Prostate gland (tissue), 2 donors: ENCODE data around the gene CDV3.

Experiments used
- CTCF ChIP-seq, 4 experiments: fragments of 200-600 bp in 2 of 4; fragments of 450-650 bp in 2 of 4; sonication (generic) in 2 of 4; IDR thresholded peaks; 1 replicate in 3 of 4; 2 replicates in 1 of 4; pipeline ENCODE4 v1.5.1; 2016 to 2019; ENCODE audit warnings: antibody characterized with exemption in 4 of 4, mild to moderate bottlenecking in 2 of 4, moderate library complexity in 2 of 4
- POLR2A ChIP-seq: fragments of 450-650 bp; IDR thresholded peaks from one replicate; pipeline ENCODE4 v1.6.1; 2016; ENCODE audit warnings: antibody characterized with exemption, mild to moderate bottlenecking

- TF ChIP-seq POLR2A: no peak
- TF ChIP-seq CTCF (IDR thresholded peaks at IDR 0.05): no peak
Measured at GRCh38 chr3:133629146-133629545, 55.7 kb downstream of the CDV3 start.
